OCI-LY7 (cell line): ENCODE data around the gene SPTLC1.
"Not testable (repeated sequence)": the region's sequence is repeated elsewhere in the genome, so short reads cannot be mapped to it uniquely, and the experiment has no call there.

Experiments
- CTCF ChIP-seq: fragments of 200-600 bp; sonication (generic); conservative IDR thresholded peaks from 2 replicates; pipeline ENCODE4 v1.5.1; 2014; ENCODE audit warnings: mild to moderate bottlenecking, antibody characterized with exemption, low read length, moderate library complexity, mixed read lengths
- EZH2phosphoT487 ChIP-seq: fragments of 200-600 bp; sonication (generic); IDR thresholded peaks from 2 replicates; pipeline ENCODE4 v1.6.1; 2018; ENCODE audit warnings: low read depth, borderline replicate concordance, mild to moderate bottlenecking, mixed run types, antibody characterized with exemption, low read length, moderate library complexity, mixed read lengths

- not testable (repeated sequence) for TF ChIP-seq CTCF, EZH2phosphoT487
Measured at GRCh38 chr9:92010253-92010652, 105.0 kb downstream of the SPTLC1 start.
